ENCODE results near the gene BBLN.

BBLN gene

DNA sequence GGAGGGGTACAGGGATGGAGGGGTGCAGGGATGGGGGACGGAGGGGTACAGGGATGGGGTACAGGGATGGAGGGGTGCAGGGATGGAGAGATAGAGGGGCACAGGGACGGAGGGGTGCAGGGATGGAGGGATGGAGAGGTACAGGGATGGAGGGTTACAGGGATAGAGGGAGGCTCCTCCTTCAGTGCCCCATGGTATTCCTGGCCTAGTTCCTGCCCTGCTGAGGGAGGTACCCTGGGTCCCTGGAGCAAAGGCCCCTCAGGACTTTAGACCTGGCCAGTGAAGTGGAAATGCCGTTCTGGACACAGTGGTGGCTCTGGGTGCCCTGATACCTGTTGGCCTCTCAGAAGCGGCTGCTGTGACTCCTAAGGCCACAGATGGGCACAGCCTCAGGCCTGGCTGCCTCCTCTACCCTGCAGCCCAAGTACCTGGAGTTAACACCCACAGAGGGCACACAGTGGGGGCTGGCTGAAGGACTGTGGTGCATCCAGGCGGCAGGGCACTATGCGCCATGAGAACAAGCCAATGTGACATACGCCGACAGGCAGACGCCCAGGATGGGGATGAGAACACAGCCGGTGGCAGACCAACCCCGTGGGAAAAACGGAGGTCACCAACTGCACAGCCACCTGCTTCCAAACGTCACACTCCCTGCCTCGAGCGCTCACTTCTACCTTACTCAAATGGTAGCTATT lies 40.9 kb upstream of the BBLN start:
- H3K4me3 ChIP-seq (ENCODE audit: low read length): no peak overlapping the region
- H3K36me3 ChIP-seq (ENCODE audit: control insufficient read depth, insufficient read depth, low read length): peaks cover 30% of the 10 kb centered on the region
- no peak overlapping the region for H3K27ac ChIP-seq (ENCODE audit: low read length)
- H3K9me3 ChIP-seq (ENCODE audit: control insufficient read depth, insufficient read depth, low read length): no peaks in the 10 kb centered on the region
- H3K4me1 ChIP-seq (ENCODE audit: control insufficient read depth, insufficient read depth, low read length): peaks cover 2% of the 10 kb centered on the region; the same call in 1 of the 2 replicates
- no CpG with 5 or more reads among the region's 15 CpGs for WGBS (ENCODE audit: insufficient coverage, insufficient read length)
- DNase-seq (ENCODE audit: low read depth, low spot score): no peak
- H3K27me3 ChIP-seq (ENCODE audit: control insufficient read depth, insufficient read depth, low read length): no peaks in the 10 kb centered on the region

DNA sequence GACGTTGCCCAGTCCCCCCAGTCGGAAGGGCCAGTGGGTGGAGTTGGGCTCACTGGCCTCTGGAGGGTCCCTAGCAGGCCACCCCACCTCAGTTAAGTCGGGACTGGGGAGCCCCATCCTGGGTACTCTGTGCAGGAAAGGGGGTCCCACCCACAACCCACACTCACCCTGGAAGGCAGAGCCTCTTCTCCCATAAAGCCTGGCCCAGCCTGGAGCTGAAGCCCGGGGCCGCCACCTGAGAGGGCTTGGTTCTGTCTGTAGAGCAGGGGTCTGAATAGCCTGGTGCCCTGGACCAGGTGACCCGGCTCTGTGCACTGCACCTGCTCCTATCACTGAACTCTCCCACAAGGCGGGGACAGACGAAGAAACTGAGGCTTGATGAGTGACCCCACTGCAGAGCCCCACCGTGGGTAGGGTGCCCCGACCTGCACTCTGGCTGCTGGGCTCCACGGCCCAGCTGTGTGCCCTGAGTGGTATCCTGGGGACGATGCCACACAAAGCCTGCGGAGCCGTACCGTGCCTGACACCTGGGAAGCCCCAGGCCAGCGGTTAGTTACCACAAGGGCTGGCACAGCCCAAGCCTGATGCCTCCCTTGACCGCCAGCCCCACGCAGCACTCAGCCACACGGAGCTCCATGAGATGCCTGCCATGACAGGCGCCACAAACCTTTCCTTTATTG lies 39.9 kb upstream of the BBLN start:
- Histone ChIP-seq H3K27ac (ENCODE audit: low read length) (no peak overlapping the region), H3K36me3 (ENCODE audit: control insufficient read depth, insufficient read depth, low read length) (peaks cover 37% of the 10 kb centered on the region)
- WGBS (ENCODE audit: insufficient coverage, insufficient read length): no CpG with 5 or more reads among the region's 20 CpGs

DNA sequence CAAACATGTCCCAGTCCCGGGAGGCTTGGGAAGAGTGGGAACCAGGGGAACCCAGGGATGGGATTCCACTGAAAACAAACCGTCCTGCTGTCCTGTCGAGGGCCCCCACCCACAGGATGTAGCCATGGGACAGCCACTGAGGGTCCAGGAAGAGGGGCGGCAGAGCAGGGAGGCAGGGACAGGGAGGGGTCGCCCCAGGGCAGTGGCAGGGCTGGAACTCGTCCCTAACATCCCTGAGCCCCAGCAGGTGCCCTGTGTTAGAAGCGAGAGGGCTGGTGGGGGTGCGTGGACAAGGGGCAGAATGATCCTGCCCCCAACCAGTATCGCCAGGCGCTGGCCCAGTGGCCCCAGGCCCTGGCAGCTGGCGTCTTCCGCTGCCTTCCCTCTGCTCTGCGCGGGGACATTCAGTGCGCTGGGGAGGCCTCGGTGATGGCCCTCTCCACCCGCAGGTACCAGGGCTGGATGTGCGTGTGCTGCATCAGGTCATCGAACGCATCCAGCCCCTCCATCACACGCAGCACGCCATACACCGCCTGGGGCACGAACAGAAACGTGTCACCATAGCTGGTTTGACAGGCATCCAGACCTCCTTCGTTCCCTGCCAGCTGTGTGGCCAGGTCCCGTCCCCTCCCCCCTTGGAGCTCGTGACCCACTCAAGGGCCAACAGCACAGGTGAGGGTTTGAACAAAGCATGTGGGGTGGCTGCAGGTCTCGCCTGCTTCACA lies 39.2 kb upstream of the BBLN start:
- H3K27me3 ChIP-seq (ENCODE audit: control insufficient read depth, insufficient read depth, low read length): no peaks in the 10 kb centered on the region
- H3K9me3 ChIP-seq (ENCODE audit: control insufficient read depth, insufficient read depth, low read length): no peaks in the 10 kb centered on the region
- no CpG with 5 or more reads among the region's 29 CpGs for WGBS (ENCODE audit: insufficient coverage, insufficient read length)
- no peak overlapping the region for H3K27ac ChIP-seq (ENCODE audit: low read length)
- peaks cover 37% of the 10 kb centered on the region for H3K36me3 ChIP-seq (ENCODE audit: control insufficient read depth, insufficient read depth, low read length)
- H3K4me1 ChIP-seq (ENCODE audit: control insufficient read depth, insufficient read depth, low read length): peaks cover 2% of the 10 kb centered on the region; the same call in 1 of the 2 replicates
- DNase-seq (ENCODE audit: low read depth, low spot score): no peak
- H3K4me3 ChIP-seq (ENCODE audit: low read length): no peak overlapping the region

More for the DNA sequence above, 39.9 kb upstream of the BBLN start:
- no peaks in the 10 kb centered on the region for H3K9me3 ChIP-seq (ENCODE audit: control insufficient read depth, insufficient read depth, low read length)
- DNase-seq (ENCODE audit: low read depth, low spot score): no peak
- H3K27me3 ChIP-seq (ENCODE audit: control insufficient read depth, insufficient read depth, low read length): no peaks in the 10 kb centered on the region
- H3K4me3 ChIP-seq (ENCODE audit: low read length): no peak overlapping the region
- H3K4me1 ChIP-seq (ENCODE audit: control insufficient read depth, insufficient read depth, low read length): peaks cover 2% of the 10 kb centered on the region; the same call in 1 of the 2 replicates

DNA sequence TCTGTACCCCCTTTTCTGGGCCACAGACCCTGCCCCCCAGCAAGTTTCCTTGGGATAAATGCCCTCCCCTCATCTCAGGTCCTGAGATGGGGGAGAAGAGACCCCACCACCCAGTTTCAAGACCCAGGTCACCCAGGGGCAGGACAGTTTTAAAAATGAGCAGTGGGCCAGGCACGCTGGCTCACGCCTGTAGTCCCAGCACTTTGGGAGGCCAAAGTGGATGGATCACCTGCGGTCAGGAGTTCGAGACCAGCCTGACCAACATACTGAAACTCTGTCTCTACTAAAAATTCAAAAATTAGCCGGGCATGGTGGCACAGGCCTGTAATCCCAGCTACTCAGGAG lies 38.6 kb upstream of the BBLN start:
- no peak for DNase-seq (ENCODE audit: low read depth, low spot score)
- WGBS (ENCODE audit: insufficient coverage, insufficient read length): no CpG with 5 or more reads among the region's 5 CpGs
- no peak overlapping the region for H3K27ac ChIP-seq (ENCODE audit: low read length)
- H3K4me1 ChIP-seq (ENCODE audit: control insufficient read depth, insufficient read depth, low read length): peaks cover 5% of the 10 kb centered on the region
- H3K36me3 ChIP-seq (ENCODE audit: control insufficient read depth, insufficient read depth, low read length): peaks cover 37% of the 10 kb centered on the region
- H3K4me3 ChIP-seq (ENCODE audit: low read length): no peak overlapping the region
- no peaks in the 10 kb centered on the region for H3K9me3 ChIP-seq (ENCODE audit: control insufficient read depth, insufficient read depth, low read length)
- H3K27me3 ChIP-seq (ENCODE audit: control insufficient read depth, insufficient read depth, low read length): no peaks in the 10 kb centered on the region

DNA sequence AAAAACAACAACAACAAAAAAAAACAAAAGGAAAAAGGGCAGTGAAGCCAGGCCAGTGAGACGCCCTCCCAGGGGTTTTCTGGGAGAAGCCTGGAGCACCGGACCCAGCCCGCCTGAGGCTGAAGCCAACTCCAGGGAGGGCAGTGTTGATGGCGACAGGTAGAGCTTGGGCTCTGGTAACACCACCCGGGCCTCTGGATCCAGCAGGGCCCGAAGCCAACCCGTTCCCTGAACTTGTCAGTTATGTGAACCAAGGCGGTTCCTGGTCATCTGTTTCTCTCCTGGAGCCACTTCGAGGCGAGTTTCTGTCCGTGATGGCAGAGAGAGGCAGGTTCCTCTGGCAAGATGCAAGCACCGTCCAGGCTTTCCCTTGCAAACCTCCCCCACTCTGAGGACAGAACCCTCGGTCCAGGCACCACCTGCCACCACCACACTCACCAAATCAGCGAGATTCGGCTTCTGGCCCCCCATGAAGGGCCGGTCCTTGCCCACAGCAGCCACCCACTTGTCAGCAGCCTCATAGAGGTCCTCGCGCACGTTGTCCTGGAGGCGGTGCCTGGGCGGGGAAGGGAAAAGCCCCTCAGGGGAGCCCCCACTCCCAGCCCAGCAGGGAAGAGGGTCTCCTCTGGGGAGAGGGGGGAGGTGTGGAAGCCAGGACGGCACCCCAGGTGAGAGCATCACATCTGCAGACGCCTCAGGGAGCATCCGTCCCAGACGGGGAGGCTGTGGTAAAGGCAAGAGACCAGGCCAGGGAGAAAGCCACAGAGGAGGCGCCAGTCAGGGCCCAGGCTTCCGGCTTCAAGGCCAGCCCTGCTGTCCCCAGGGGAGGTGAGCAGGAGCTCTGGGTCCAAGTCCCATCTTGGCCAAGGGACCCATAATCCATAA lies 37.9 kb upstream of the BBLN start:
- no peaks in the 10 kb centered on the region for H3K27me3 ChIP-seq (ENCODE audit: control insufficient read depth, insufficient read depth, low read length)
- no peak overlapping the region for H3K4me3 ChIP-seq (ENCODE audit: low read length)
- H3K27ac ChIP-seq (ENCODE audit: low read length): no peak overlapping the region
- WGBS (ENCODE audit: insufficient coverage, insufficient read length): no CpG with 5 or more reads among the region's 27 CpGs
- no peak for DNase-seq (ENCODE audit: low read depth, low spot score)
- H3K36me3 ChIP-seq (ENCODE audit: control insufficient read depth, insufficient read depth, low read length): peaks cover 37% of the 10 kb centered on the region
- no peaks in the 10 kb centered on the region for H3K9me3 ChIP-seq (ENCODE audit: control insufficient read depth, insufficient read depth, low read length)
- peaks cover 5% of the 10 kb centered on the region for H3K4me1 ChIP-seq (ENCODE audit: control insufficient read depth, insufficient read depth, low read length)

DNA sequence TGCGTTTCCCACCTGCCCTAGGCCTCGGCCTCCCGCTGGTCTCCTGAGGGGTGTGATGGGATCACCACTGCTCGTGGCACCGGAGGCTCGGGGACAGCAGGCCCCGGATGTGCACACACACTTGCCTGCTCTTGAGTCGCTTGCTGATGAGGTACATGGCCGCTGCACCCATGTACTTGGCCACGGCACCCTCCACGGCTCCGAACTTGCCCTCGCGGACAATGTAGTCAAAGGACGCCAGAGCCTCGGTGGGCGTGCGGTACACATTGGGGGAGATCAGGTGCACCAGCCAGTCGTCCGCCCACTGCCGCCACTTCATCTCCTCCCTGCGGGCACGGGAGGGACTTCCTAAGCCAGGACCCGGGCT lies 37.3 kb upstream of the BBLN start:
- no peak overlapping the region for H3K27ac ChIP-seq (ENCODE audit: low read length)
- DNase-seq (ENCODE audit: low read depth, low spot score): no peak
- WGBS (ENCODE audit: insufficient coverage, insufficient read length): no CpG with 5 or more reads among the region's 24 CpGs
- peaks cover 37% of the 10 kb centered on the region for H3K36me3 ChIP-seq (ENCODE audit: control insufficient read depth, insufficient read depth, low read length)
- peaks cover 5% of the 10 kb centered on the region for H3K4me1 ChIP-seq (ENCODE audit: control insufficient read depth, insufficient read depth, low read length)
- H3K9me3 ChIP-seq (ENCODE audit: control insufficient read depth, insufficient read depth, low read length): no peaks in the 10 kb centered on the region
- H3K27me3 ChIP-seq (ENCODE audit: control insufficient read depth, insufficient read depth, low read length): no peaks in the 10 kb centered on the region
- H3K4me3 ChIP-seq (ENCODE audit: low read length): no peak overlapping the region

DNA sequence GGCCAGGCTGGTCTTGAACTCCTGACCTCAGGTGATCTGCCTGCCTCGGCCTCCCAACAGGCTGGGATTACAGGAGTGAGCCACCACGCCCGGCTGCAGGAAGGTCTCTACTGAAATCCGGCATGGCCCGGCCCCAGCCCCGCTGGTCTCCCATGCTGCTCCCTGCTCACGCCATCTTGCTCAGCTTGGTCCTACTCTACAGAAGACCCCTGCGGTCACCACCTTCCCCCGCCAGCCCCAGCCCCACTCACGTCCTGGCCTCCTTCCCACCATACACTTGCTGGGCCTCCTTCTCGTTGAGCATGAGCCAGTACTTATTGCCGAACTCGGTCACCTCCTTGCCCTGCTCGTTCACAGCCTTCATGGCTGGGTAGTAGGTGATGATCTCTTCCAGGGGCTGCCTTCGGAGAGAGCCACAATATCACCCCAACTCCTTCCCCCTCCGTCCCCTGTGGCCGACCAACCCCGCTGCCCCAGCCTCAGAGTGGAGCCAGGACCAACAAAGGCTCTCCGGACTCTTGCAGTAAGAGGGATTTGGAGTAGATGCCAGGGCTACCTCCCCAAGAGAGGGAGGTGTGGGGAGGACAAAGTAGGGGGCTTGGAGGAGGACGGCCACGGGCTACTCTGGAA lies 36.5 kb upstream of the BBLN start:
- Histone ChIP-seq H3K9me3 (ENCODE audit: control insufficient read depth, insufficient read depth, low read length) (no peaks in the 10 kb centered on the region), H3K36me3 (ENCODE audit: control insufficient read depth, insufficient read depth, low read length) (peaks cover 37% of the 10 kb centered on the region), H3K4me3 (ENCODE audit: low read length) (no peak overlapping the region), H3K27me3 (ENCODE audit: control insufficient read depth, insufficient read depth, low read length) (no peaks in the 10 kb centered on the region), H3K27ac (ENCODE audit: low read length) (no peak overlapping the region), H3K4me1 (ENCODE audit: control insufficient read depth, insufficient read depth, low read length) (peaks cover 3% of the 10 kb centered on the region; the same call in 1 of the 2 replicates)
- DNase-seq (ENCODE audit: low read depth, low spot score): no peak
- WGBS (ENCODE audit: insufficient coverage, insufficient read length): no CpG with 5 or more reads among the region's 21 CpGs

DNA sequence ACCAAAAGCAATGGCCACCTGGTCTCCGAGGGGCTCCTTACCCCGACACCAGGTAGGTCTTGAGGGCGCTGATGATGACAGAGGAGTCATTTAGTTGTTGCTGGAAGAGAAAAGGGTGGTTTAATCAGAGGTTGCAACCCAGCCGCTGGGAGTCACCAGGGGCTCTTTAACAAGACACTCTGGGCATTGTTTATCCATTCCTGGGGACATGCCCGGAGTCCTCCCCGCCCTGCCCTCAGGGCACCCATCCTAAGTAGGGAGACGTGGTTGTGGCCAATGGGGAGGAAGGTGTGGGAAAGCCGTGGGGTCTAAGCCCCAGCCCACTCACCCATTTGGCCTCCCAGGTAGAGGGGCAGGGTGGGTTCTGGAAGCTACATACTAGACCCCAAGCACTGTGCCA lies 35.6 kb upstream of the BBLN start:
- peaks cover 3% of the 10 kb centered on the region; the same call in 1 of the 2 replicates for H3K4me1 ChIP-seq (ENCODE audit: control insufficient read depth, insufficient read depth, low read length)
- no peaks in the 10 kb centered on the region for H3K27me3 ChIP-seq (ENCODE audit: control insufficient read depth, insufficient read depth, low read length)
- H3K9me3 ChIP-seq (ENCODE audit: control insufficient read depth, insufficient read depth, low read length): no peaks in the 10 kb centered on the region
- H3K27ac ChIP-seq (ENCODE audit: low read length): no peak overlapping the region
- no peak overlapping the region for H3K4me3 ChIP-seq (ENCODE audit: low read length)
- DNase-seq (ENCODE audit: low read depth, low spot score): no peak
- WGBS (ENCODE audit: insufficient coverage, insufficient read length): no CpG with 5 or more reads among the region's 8 CpGs
- peaks cover 37% of the 10 kb centered on the region for H3K36me3 ChIP-seq (ENCODE audit: control insufficient read depth, insufficient read depth, low read length)

DNA sequence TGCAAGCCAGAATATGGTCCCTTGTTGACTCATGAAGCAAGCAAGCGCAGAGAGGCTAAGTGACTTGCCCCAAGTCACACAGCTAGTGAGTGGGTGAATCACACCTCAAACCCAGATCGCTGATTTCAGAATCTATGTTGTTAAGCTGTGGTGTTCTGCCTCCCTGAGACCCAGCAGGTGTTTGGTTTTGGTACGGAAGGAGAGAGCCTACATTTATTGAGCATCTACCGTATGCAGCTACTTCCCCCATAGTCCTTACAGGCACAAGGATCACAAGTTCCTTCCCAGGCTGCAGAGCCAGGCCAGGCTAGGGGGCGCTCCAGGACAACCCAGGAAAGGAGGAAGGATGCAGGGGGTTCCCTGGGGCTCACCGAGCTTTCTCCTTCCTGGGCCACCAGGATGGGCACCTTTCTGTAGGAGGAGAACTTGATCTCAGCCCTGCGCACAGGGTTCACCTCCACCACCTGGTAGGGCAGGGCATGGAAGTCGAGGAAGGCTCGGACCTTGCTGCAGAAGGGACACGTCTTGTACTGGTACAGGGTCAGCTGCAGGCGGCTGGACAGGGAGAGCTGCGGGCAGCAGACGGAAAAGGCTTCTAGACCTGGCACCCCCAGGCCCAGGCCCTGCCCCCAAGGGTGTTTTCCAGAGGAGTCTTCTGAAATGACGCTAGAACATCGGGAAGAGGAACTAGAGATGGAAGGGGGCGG lies 35.0 kb upstream of the BBLN start:
- H3K9me3 ChIP-seq (ENCODE audit: control insufficient read depth, insufficient read depth, low read length): no peaks in the 10 kb centered on the region
- H3K4me1 ChIP-seq (ENCODE audit: control insufficient read depth, insufficient read depth, low read length): peaks cover 3% of the 10 kb centered on the region; the same call in 1 of the 2 replicates
- peaks cover 37% of the 10 kb centered on the region for H3K36me3 ChIP-seq (ENCODE audit: control insufficient read depth, insufficient read depth, low read length)
- no peaks in the 10 kb centered on the region for H3K27me3 ChIP-seq (ENCODE audit: control insufficient read depth, insufficient read depth, low read length)
- H3K27ac ChIP-seq (ENCODE audit: low read length): no peak overlapping the region
- peak; percentile 54 for DNase-seq (ENCODE audit: low read depth, low spot score)
- H3K4me3 ChIP-seq (ENCODE audit: low read length): no peak overlapping the region
- WGBS (ENCODE audit: insufficient coverage, insufficient read length): no CpG with 5 or more reads among the region's 16 CpGs

Measured in iPS DF 6.9 (cell line).